ENCODE results near the gene CDC42SE2. TPM values are rescaled to one million over a fixed set of nuclear protein-coding genes. Genes with fewer than 3 reads are reported as not detected.
"Not testable (repeated sequence)": the region's sequence is repeated elsewhere in the genome, so short reads cannot be mapped to it uniquely, and the experiment has no call there.

Gene CDC42SE2
- total RNA-seq, 2 donors from 2014 or later, result 84.6 to 102 TPM

DNA sequence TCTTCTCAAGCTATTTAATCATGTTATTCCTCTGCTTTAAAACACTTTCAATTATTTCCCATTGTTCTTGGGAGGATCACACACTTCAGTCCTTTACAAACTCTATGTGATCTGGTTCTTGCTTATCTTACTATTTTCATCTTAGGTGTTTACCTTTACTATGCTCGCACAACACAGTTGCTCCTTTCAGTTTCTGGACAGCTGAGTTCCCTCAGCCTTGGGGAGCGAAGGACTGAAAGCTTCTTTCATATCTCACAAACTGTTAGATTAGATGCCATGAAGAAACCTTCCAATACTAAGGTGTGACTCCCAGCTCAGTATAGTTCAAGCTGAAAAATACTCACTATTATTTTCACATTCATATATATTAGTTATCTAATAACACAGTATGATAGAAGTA, 117.9 kb downstream of the CDC42SE2 start:
- DNase-seq (ENCODE audit: low spot score in 2 of 2) (no peak), ATAC-seq (peak in 1 of 2 donors; percentile 5)
- Mint-ChIP-seq H3K27ac (peak overlapping the region; percentile 94 to 97), H3K9me3 (peaks cover 0 to 7% of the 10 kb centered on the region in 2 donors), H3K36me3 (peaks cover 11 to 45% of the 10 kb centered on the region in 2 donors)

GRCh38 chr5:131382407-131383395, 118.8 kb downstream of the CDC42SE2 start:
- peak; percentile 59 to 60 for ATAC-seq
- H3K36me3 Mint-ChIP-seq, result peaks cover 11 to 47% of the 10 kb centered on the region in 2 donors
- peak overlapping the region; percentile 94 to 97 for H3K27ac Mint-ChIP-seq
- peaks cover 0 to 7% of the 10 kb centered on the region in 2 donors for H3K9me3 Mint-ChIP-seq
- DNase-seq (ENCODE audit: low spot score in 2 of 2), result no peak

GRCh38 chr5:131384173-131384572, 120.3 kb downstream of the CDC42SE2 start:
- ATAC-seq, result no peak
- Mint-ChIP-seq H3K27ac (peak overlapping the region; percentile 94 to 97), H3K36me3 (peaks cover 11 to 55% of the 10 kb centered on the region in 2 donors), H3K9me3 (peaks cover 0 to 7% of the 10 kb centered on the region in 2 donors)
- no peak for DNase-seq (ENCODE audit: low spot score in 2 of 2)

- H3K9me3 Mint-ChIP-seq, result peaks cover 0 to 7% of the 10 kb centered on the region in 2 donors
- peak; percentile 51 for ATAC-seq
- H3K27ac Mint-ChIP-seq, result peak overlapping the region; percentile 94 to 97
- DNase-seq (ENCODE audit: low spot score in 2 of 2), result no peak
- peaks cover 13 to 59% of the 10 kb centered on the region in 2 donors for H3K36me3 Mint-ChIP-seq
These were observed 120.9 kb downstream of the CDC42SE2 start for GRCh38 chr5:131384616-131385214.

DNA sequence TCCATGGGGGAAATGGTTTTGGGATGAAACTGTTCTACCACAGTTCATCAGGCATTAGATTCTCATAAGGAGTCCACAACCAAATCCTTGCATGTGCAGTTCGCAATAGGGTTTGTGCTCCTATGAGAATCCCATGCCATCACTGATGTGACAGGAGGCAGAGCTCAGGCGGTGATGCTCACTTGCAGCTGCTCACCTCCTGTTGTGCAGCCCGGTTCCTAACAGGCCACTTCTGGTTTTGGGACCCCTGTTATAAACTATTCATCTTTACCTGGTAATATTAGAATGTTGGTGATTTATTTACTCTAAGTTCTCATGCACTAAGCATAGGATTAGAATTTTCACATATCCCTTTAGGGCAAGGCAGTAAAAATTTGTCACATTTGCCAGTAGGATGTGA, 122.3 kb downstream of the CDC42SE2 start:
- no peak for ATAC-seq
- H3K9me3 Mint-ChIP-seq, result peaks cover 0 to 3% of the 10 kb centered on the region in 2 donors
- DNase-seq (ENCODE audit: low spot score in 2 of 2), result no peak
- peaks cover 13 to 65% of the 10 kb centered on the region in 2 donors for H3K36me3 Mint-ChIP-seq
- H3K27ac Mint-ChIP-seq, result peak overlapping the region; percentile 73 to 96

- ATAC-seq, result no peak
- H3K9me3 Mint-ChIP-seq, result no peaks in the 10 kb centered on the region
- peak overlapping the region; percentile 73 to 96 for H3K27ac Mint-ChIP-seq
- H3K36me3 Mint-ChIP-seq, result peaks cover 8 to 66% of the 10 kb centered on the region in 2 donors
- no peak for DNase-seq (ENCODE audit: low spot score in 2 of 2)
These were observed 122.9 kb downstream of the CDC42SE2 start for GRCh38 chr5:131386779-131387178.

GRCh38 chr5:131387255-131387654, 123.4 kb downstream of the CDC42SE2 start:
- DNase-seq (ENCODE audit: low spot score in 2 of 2) (no peak), ATAC-seq (no peak)
- Mint-ChIP-seq H3K27ac (peak overlapping the region; percentile 73 to 96), H3K9me3 (no peaks in the 10 kb centered on the region), H3K36me3 (peaks cover 7 to 69% of the 10 kb centered on the region in 2 donors)

DNA sequence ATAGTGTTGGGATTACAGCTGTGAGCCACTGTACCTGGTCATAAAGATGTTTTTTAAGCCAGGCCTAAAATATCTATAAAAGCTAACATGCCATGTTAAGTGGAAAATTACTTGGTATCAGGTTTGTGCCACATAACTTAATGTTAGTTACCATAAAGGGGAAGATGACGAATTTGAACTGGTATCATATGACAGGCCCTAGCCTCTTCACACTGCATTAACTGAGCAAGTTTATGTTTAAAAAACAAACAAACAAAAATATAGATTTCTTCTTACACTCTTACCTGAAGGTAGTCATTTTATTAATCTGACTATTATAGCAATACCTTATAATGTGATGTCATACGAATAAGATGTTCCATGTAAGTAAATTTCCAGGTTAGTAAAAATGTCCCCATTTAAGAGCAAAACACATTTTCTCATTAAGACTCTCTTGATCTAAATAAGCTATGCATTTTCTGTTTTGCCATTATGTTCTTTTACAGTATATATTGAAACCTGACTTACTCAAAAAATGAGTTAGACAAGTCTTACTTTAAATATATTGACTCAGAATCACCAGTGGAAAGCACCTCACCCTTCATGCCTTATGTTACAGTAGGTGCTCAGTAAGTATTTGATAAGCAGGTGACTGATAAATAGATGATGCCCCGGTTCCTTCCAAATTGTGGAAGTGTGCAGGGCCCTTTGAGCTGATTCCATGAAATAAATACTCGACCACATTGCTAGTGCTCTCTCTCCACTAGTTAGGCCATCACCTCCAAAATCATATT, 125.4 kb downstream of the CDC42SE2 start:
- peaks cover 14 to 82% of the 10 kb centered on the region in 2 donors for H3K36me3 Mint-ChIP-seq
- H3K9me3 Mint-ChIP-seq, result no peaks in the 10 kb centered on the region
- DNase-seq (ENCODE audit: low spot score in 2 of 2) (no peak), ATAC-seq (peak; percentile 72 to 78)
- peak overlapping the region; percentile 96 to 99 for H3K27ac Mint-ChIP-seq

- Mint-ChIP-seq H3K9me3 (no peaks in the 10 kb centered on the region), H3K27ac (peak overlapping the region; percentile 96 to 99), H3K36me3 (peaks cover 14 to 82% of the 10 kb centered on the region in 2 donors)
- no peak for DNase-seq (ENCODE audit: low spot score in 2 of 2)
- ATAC-seq, result no peak
These were observed 126.0 kb downstream of the CDC42SE2 start for GRCh38 chr5:131389869-131390265.

- Mint-ChIP-seq H3K36me3 (peaks cover 26 to 77% of the 10 kb centered on the region in 2 donors), H3K27ac (peak overlapping the region; percentile 95 to 97), H3K9me3 (no peaks in the 10 kb centered on the region)
- ATAC-seq (no peak), DNase-seq (ENCODE audit: low spot score in 2 of 2) (no peak)
These were observed 128.7 kb downstream of the CDC42SE2 start for GRCh38 chr5:131392466-131393095.

- Mint-ChIP-seq H3K9me3 (no peaks in the 10 kb centered on the region), H3K27ac (peak overlapping the region; percentile 95 to 97), H3K36me3 (peaks cover 31 to 85% of the 10 kb centered on the region in 2 donors)
- DNase-seq (ENCODE audit: low spot score in 2 of 2) (no peak), ATAC-seq (no peak)
These were observed 129.7 kb downstream of the CDC42SE2 start for GRCh38 chr5:131393498-131393968.

DNA sequence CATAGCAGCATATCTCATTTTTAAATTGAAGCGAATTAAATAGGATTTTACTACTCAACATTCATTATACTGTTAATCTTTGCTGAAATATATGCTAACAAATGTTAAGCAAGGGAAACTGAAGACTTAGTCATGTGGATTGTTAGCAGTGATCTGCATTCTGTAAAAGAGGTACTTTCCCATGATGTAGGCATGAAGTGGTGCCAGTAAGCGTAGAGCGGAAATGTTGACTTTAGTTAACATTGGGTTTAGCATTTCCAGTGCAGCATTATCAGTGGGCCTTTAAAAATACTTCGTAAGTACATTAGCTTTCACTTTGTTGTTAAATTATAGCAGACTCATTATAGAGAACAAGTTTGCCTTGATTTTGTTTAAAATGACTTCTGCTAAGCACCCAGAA, 130.3 kb downstream of the CDC42SE2 start:
- H3K9me3 Mint-ChIP-seq, result no peaks in the 10 kb centered on the region
- ATAC-seq (peak; percentile 69 to 84), DNase-seq (ENCODE audit: low spot score in 2 of 2) (no peak)
- peaks cover 36 to 85% of the 10 kb centered on the region in 2 donors for H3K36me3 Mint-ChIP-seq
- H3K27ac Mint-ChIP-seq, result peak overlapping the region; percentile 95 to 97

DNA sequence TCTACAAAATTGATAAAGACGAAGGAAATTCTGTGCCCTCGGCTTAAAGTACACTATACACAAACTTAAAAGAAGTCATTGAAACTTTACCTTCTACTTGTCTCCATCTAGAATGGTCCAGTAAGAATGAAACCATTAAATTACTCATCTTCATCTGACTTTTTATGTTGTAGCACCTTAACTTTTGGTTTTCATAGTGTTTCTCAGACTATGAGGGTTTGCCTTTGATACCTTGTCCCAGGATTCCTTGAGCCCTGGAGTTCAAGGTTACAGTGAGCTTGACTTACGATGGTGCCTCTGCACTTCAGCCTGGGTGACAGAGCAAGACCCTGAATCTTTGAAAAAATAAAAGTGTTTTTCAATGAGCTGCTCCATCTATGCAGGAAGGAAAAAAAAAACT, 132.2 kb downstream of the CDC42SE2 start:
- ATAC-seq, result peak; percentile 81 to 82
- DNase-seq (ENCODE audit: low spot score in 2 of 2), result no peak
- Mint-ChIP-seq H3K27ac (peak overlapping the region; percentile 95 to 97), H3K9me3 (peaks cover 4 to 5% of the 10 kb centered on the region in 2 donors), H3K36me3 (peaks cover 39 to 85% of the 10 kb centered on the region in 2 donors)

DNA sequence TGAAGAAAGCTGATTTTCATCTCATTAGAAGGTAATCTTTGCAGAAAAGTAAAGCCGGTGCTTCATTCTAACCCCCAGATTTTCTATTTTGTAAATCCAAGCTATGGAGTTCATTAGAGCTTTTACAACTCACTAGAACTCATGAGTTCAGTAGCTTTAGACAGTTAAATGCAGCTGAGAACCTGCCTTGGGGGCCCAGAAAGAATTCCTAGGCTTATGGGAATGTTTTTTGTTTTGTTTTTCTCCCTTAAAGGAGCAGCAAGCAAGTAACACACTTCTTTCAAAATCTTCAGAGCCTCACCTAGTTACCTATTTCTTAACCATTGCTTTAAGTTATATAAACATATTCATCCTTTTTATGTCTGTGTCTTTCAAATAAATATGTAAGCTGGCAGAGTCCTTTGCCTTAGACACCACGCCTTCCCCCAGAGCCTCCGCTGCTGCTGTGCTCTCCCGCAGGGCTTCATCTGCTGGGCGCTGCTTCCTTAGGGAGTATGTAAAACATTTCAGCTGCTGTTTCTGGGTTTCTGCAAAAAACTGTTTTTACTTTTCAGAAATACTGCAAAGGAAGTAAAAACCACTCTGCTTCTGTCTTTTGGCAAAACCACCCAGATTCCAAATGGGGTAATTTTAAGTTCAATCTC, 132.9 kb downstream of the CDC42SE2 start:
- Mint-ChIP-seq H3K36me3 (peaks cover 41 to 80% of the 10 kb centered on the region in 2 donors), H3K27ac (peak overlapping the region; percentile 95 to 97), H3K9me3 (peaks cover 5% of the 10 kb centered on the region in 2 donors)

DNA sequence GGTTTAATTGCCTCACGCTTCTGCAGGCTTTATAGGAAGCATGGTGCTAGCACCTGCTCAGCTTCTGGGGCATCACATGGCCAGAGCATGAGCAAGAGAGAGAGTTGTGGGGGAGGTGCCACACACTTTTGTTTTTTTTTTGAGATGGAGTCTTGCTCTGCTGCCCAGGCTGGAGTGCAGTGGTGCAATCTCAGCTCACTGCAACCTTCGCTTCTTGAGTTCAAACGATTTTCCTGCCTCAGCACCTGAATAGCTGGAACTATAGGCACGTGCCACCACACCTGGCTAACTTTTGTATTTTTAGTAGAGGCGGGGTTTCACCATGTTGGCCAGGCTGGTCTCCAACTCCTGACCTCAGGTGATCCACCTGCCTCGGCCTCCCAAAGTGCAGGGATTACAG, 135.2 kb downstream of the CDC42SE2 start:
- Mint-ChIP-seq H3K36me3 (peaks cover 47 to 80% of the 10 kb centered on the region in 2 donors), H3K9me3 (peaks cover 10 to 11% of the 10 kb centered on the region in 2 donors), H3K27ac (peak overlapping the region; percentile 81 to 97)
- not testable (repeated sequence) for ATAC-seq; DNase-seq (ENCODE audit: low spot score in 2 of 2)

More for the DNA sequence above, 132.9 kb downstream of the CDC42SE2 start:
- no peak for DNase-seq (ENCODE audit: low spot score in 2 of 2)
- ATAC-seq, result no peak

All from activated naive CD4-positive, alpha-beta T cell treated with anti-CD3 and anti-CD28 coated beads, Interleukin-2, amount 50 U/mL, for 72 hours (primary cell).